B cell (primary cell): ENCODE measurements around the gene SH3BP2.

Experiments
- CTCF ChIP-seq: fragments of 200-600 bp; IDR thresholded peaks from one replicate; pipeline ENCODE4 v1.8.0; 2022; ENCODE audit warnings: antibody characterized with exemption, mild to moderate bottlenecking
- EZH2 ChIP-seq: IDR thresholded peaks from 2 replicates; pipeline ENCODE4 v1.6.1; 2012; ENCODE audit warnings: borderline replicate concordance, low read depth, mild to moderate bottlenecking, moderate library complexity, low read length; ENCODE audit not compliant: insufficient read depth, poor library complexity, severe bottlenecking

- no peak for TF ChIP-seq EZH2
- TF ChIP-seq CTCF: no peak
Measured at GRCh38 chr4:2804449-2804972, 11.6 kb downstream of the SH3BP2 start.
